A673 (cell line): ENCODE measurements around the gene TAPBP.

Experiments used
- CTCF ChIP-seq: fragments of 300-800, 200-600 bp; sonication (generic); conservative IDR thresholded peaks from 2 replicates; pipeline ENCODE4 v1.5.1; 2017; ENCODE audit warnings: low read depth, mild to moderate bottlenecking, antibody characterized with exemption, low read length, moderate library complexity, mixed read lengths
- EZH2 ChIP-seq: fragments of 200-600 bp; sonication (generic); IDR thresholded peaks from 2 replicates; pipeline ENCODE4 v1.6.1; 2017; ENCODE audit warnings: borderline replicate concordance, low read depth, mild to moderate bottlenecking, mixed read lengths, antibody characterized with exemption, low read length; ENCODE audit not compliant: poor library complexity, severe bottlenecking

- TF ChIP-seq CTCF (no peak), EZH2 (no peak)
Observed at GRCh38 chr6:33313709-33314514, at the start of gene TAPBP.
